ENCODE data around the gene CEMP1. TPM values are rescaled to one million over a fixed set of nuclear protein-coding genes. Genes with fewer than 3 reads are reported as not detected.

Gene CEMP1
- total RNA-seq, 1 experiment from 2014 or later = 0.94 TPM

GRCh38 chr16:2517954-2518605 lies 13.1 kb downstream of the CEMP1 start:
- BruUV-seq (replicated peaks) = no TSS peak
- H3K9me2 ChIP-seq (ENCODE audit: insufficient read depth) = no peaks in the 10 kb centered on the region
- intact Hi-C loops (cut with micrococcal nuclease; ENCODE audit: unreplicated experiment) = no loop called here
- H3K36me3 ChIP-seq (ENCODE audit: low read depth) = no peaks in the 10 kb centered on the region; the same call in 1 of the 2 replicates
- H3K4me1 ChIP-seq (replicated peaks; ENCODE audit: insufficient read depth) = peaks cover 39% of the 10 kb centered on the region
- no peak overlapping the region for H3K4me3 ChIP-seq
- ChIA-PET POLR2A (ENCODE audit: unreplicated experiment) (no interaction called here), CTCF (no interaction called here)
- no peak overlapping the region for H2AFZ ChIP-seq
- H3K4me2 ChIP-seq = no peak overlapping the region
- peaks cover 35% of the 10 kb centered on the region; the same call in 1 of the 2 replicates for H3F3A ChIP-seq (ENCODE audit: insufficient read depth, low read depth)
- no peak for TF ChIP-seq CTCF (conservative IDR thresholded peaks at IDR 0.05)
- TF ChIP-seq EZH2 (IDR thresholded peaks at IDR 0.05; ENCODE audit: low read depth) = no peak
- peaks cover 54% of the 10 kb centered on the region for H4K20me1 ChIP-seq (ENCODE audit: insufficient read depth)
- H3K79me2 ChIP-seq (ENCODE audit: low read depth) = peaks cover 74% of the 10 kb centered on the region
- no peak overlapping the region for H3K27ac ChIP-seq
- H3K9me3 ChIP-seq (ENCODE audit: insufficient read depth, low read depth) = no peaks in the 10 kb centered on the region
- DNase-seq = no peak
- no peaks in the 10 kb centered on the region for H3K27me3 ChIP-seq (ENCODE audit: insufficient read depth, low read depth)

GRCh38 chr16:2516391-2517240 lies 14.6 kb downstream of the CEMP1 start:
- Histone ChIP-seq H3K4me3 (no peak overlapping the region), H3K9me2 (ENCODE audit: insufficient read depth) (no peaks in the 10 kb centered on the region), H3K4me1 (replicated peaks; ENCODE audit: insufficient read depth) (peaks cover 36% of the 10 kb centered on the region), H3K9me3 (ENCODE audit: insufficient read depth, low read depth) (no peaks in the 10 kb centered on the region), H4K20me1 (ENCODE audit: insufficient read depth) (peaks cover 54% of the 10 kb centered on the region), H3K36me3 (ENCODE audit: low read depth) (no peaks in the 10 kb centered on the region; the same call in 1 of the 2 replicates), H3K4me2 (peak overlapping the region; percentile 100; the same call in 1 of the 2 replicates), H3K27ac (no peak overlapping the region), H3K79me2 (ENCODE audit: low read depth) (peaks cover 67% of the 10 kb centered on the region), H3F3A (ENCODE audit: insufficient read depth, low read depth) (peaks cover 36% of the 10 kb centered on the region; the same call in 1 of the 2 replicates), H3K27me3 (ENCODE audit: insufficient read depth, low read depth) (no peaks in the 10 kb centered on the region), H2AFZ (no peak overlapping the region)
- no TSS peak for BruUV-seq (replicated peaks)
- no peak for DNase-seq
- ChIA-PET CTCF (no interaction called here), POLR2A (ENCODE audit: unreplicated experiment) (no interaction called here)
- intact Hi-C loops (cut with micrococcal nuclease; ENCODE audit: unreplicated experiment) = no loop called here
- TF ChIP-seq CTCF (conservative IDR thresholded peaks at IDR 0.05) = no peak
- TF ChIP-seq EZH2 (IDR thresholded peaks at IDR 0.05; ENCODE audit: low read depth) = no peak

- Histone ChIP-seq H3K36me3 (ENCODE audit: low read depth) (no peaks in the 10 kb centered on the region; the same call in 1 of the 2 replicates), H3F3A (ENCODE audit: insufficient read depth, low read depth) (peaks cover 26% of the 10 kb centered on the region; the same call in 1 of the 2 replicates), H3K27ac (peak overlapping the region; percentile 17; the same call in 1 of the 2 replicates), H3K9me3 (ENCODE audit: insufficient read depth, low read depth) (no peaks in the 10 kb centered on the region), H3K79me2 (ENCODE audit: low read depth) (peaks cover 57% of the 10 kb centered on the region), H3K27me3 (ENCODE audit: insufficient read depth, low read depth) (no peaks in the 10 kb centered on the region), H3K4me3 (peak overlapping the region; percentile 80), H4K20me1 (ENCODE audit: insufficient read depth) (peaks cover 54% of the 10 kb centered on the region), H2AFZ (no peak overlapping the region), H3K4me2 (peak overlapping the region; percentile 100), H3K9me2 (ENCODE audit: insufficient read depth) (no peaks in the 10 kb centered on the region), H3K4me1 (replicated peaks; ENCODE audit: insufficient read depth) (peaks cover 28% of the 10 kb centered on the region)
- intact Hi-C loops (cut with micrococcal nuclease; ENCODE audit: unreplicated experiment) = no loop called here
- no peak for DNase-seq
- ChIA-PET CTCF (interaction anchor here (0.5 to 0.6 kb wide), 2 partner anchors 109 to 423 kb away, joined by 3 read pairs; no protein-coding TSS in a partner anchor), POLR2A (ENCODE audit: unreplicated experiment) (no interaction called here)
- TSS peak; percentile 26 for BruUV-seq (replicated peaks)
- TF ChIP-seq EZH2 (IDR thresholded peaks at IDR 0.05; ENCODE audit: low read depth) = no peak
- TF ChIP-seq CTCF (conservative IDR thresholded peaks at IDR 0.05) = no peak
These were observed 15.9 kb downstream of the CEMP1 start for GRCh38 chr16:2515180-2515851.
